ENCODE measurements around the gene CSGALNACT2. TPM values are rescaled to one million over a fixed set of nuclear protein-coding genes. Genes with fewer than 3 reads are reported as not detected.
A peak's percentile ranks its signal among the peaks of the same experiment; 100 is the strongest.

CSGALNACT2 gene
- total and polyA plus RNA-seq, 2 of the 13 experiments (the other 11 are each of a cell fraction or from before 2014, with no cell fraction given), result 3.3 to 7.1 TPM

DNA sequence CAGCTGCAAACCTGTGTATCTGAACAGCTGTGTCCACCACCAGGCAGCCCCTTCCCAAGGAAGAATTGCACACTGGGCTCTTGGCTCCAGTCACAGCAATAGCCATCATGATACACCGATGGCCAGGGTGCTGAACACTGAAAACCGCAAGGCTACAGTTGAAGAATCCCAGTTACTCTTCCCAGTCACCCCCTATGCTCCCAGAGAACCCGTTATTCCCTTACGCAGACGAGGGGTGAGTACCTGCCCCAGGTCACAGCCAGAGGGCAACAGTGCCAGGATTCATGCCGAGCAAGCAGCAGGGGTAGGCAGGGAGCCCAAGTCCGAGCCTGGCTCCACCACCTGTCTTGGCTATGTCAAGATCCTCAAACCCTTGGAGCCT is 70.8 kb downstream of the CSGALNACT2 start:
- no peak for TF ChIP-seq DPF2 (CRISPR knock-in tag; IDR thresholded peaks at IDR 0.05; ENCODE audit: borderline replicate concordance, low read depth)
- TF ChIP-seq ZNF629 (CRISPR knock-in tag; conservative IDR thresholded peaks at IDR 0.05), result peak; percentile 38; the same call in 1 of the 2 replicates
- BruUV-seq (replicated peaks), result no TSS peak
- Histone ChIP-seq H3K9ac (ENCODE audit: insufficient read depth, low read depth, low read length) (no peak overlapping the region), H3K4me2 (ENCODE audit: low read depth, low read length) (no peak overlapping the region), H3K27me3 (ENCODE audit: control insufficient read depth in 1 of 2, insufficient read depth in 2 of 2, low read length in 2 of 2) (peaks cover 6 to 8% of the 10 kb centered on the region in 2 experiments; a peak in 3 of 5 replicates), H3K4me3 (replicated peaks in 1 of 3; ENCODE audit: insufficient read depth in 1 of 3, low read depth in 2 of 3, low read length in 3 of 3) (no peak overlapping the region), H3K36me3 (replicated peaks in 1 of 2; ENCODE audit: control insufficient read depth in 1 of 2, insufficient read depth in 2 of 2, low read length in 2 of 2) (no peaks in the 10 kb centered on the region), H3K9me3 (ENCODE audit: low read length) (no peaks in the 10 kb centered on the region), H3K27ac (ENCODE audit: extremely low read length, insufficient read depth, low read length) (no peak overlapping the region), H4K20me1 (ENCODE audit: insufficient read depth, low read length) (no peaks in the 10 kb centered on the region), H3K4me1 (ENCODE audit: insufficient read depth, low read length) (no peaks in the 10 kb centered on the region), H3K79me2 (ENCODE audit: insufficient read depth, low read length) (no peaks in the 10 kb centered on the region), H2AFZ (ENCODE audit: low read length) (no peak overlapping the region)
- ChIA-PET CTCF (ENCODE audit: low intra/inter-chr PET ratio, low total read pairs) (no interaction called here), POLR2A (no interaction called here)
- intact Hi-C loops (cut with micrococcal nuclease; ENCODE audit: unreplicated experiment) (no loop called here), in situ Hi-C loops (cut with HindIII; ENCODE audit: extremely low pct_ligation_motif_present, low pct_unique_long_range_greater_than_20kb) (no loop called here)
- no peak for FAIRE-seq
- no peak for ATAC-seq
- no peak for DNase-seq (ENCODE audit: low spot score)
- 39% methylated on average over 5 of the region's 7 CpGs for WGBS (ENCODE audit: low lambda C conversion rate)

DNA sequence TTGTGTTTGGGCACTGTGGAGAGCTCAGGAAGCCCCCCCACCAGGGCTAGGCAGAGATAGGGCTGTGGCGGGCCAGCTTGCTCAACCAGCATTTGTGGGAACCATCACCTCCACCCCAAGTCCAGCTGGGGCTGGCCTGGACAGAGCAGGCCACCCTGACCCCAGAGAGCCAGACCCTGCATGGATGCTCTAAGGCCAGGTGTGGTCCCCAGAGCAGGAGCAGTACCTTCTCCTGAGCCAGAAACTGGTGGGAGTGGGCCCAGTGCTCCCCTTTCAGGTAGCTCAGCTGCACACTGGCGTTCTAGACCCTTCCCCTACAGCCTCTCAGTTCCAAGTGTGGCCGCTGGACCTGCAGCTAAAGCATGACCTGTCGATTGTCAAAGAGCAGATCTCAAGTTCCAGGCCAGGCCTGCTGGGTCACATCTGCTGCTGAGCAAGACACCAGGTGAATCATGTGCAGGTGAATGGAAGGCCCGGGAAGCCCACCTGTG is 71.5 kb downstream of the CSGALNACT2 start:
- H3K4me3 ChIP-seq (replicated peaks in 1 of 3; ENCODE audit: insufficient read depth in 1 of 3, low read depth in 2 of 3, low read length in 3 of 3), result no peak overlapping the region
- H3K36me3 ChIP-seq (replicated peaks in 1 of 2; ENCODE audit: control insufficient read depth in 1 of 2, insufficient read depth in 2 of 2, low read length in 2 of 2), result no peaks in the 10 kb centered on the region
- H4K20me1 ChIP-seq (ENCODE audit: insufficient read depth, low read length), result no peaks in the 10 kb centered on the region
- no peak for TF ChIP-seq CBX2 (IDR thresholded peaks at IDR 0.05; ENCODE audit: low read depth, low read length)
- no peak for TF ChIP-seq CBX2 (CRISPR knock-in tag; IDR thresholded peaks at IDR 0.05; ENCODE audit: low read depth)
- no peak for TF ChIP-seq ZNF343 (CRISPR knock-in tag; IDR thresholded peaks at IDR 0.05)
- no peaks in the 10 kb centered on the region for H3K9me3 ChIP-seq (ENCODE audit: low read length)
- no peak overlapping the region for H3K9ac ChIP-seq (ENCODE audit: insufficient read depth, low read depth, low read length)
- H2AFZ ChIP-seq (ENCODE audit: low read length), result no peak overlapping the region
- DNase-seq (ENCODE audit: low spot score) (no peak), FAIRE-seq (no peak), ATAC-seq (no peak)
- no peak overlapping the region for H3K27ac ChIP-seq (ENCODE audit: extremely low read length, insufficient read depth, low read length)
- BruUV-seq (replicated peaks), result no TSS peak
- CTCF ChIA-PET (ENCODE audit: low intra/inter-chr PET ratio, low total read pairs), result no interaction called here
- H3K27me3 ChIP-seq (ENCODE audit: control insufficient read depth in 1 of 2, insufficient read depth in 2 of 2, low read length in 2 of 2), result peaks cover 7 to 13% of the 10 kb centered on the region in 2 experiments; a peak in 3 of 5 replicates
- H3K4me1 ChIP-seq (ENCODE audit: insufficient read depth, low read length), result no peaks in the 10 kb centered on the region
- WGBS (ENCODE audit: low lambda C conversion rate), result 20% methylated on average over 2 of the region's 5 CpGs
- intact Hi-C loops (cut with micrococcal nuclease; ENCODE audit: unreplicated experiment), result no loop called here
- in situ Hi-C loops (cut with HindIII; ENCODE audit: extremely low pct_ligation_motif_present, low pct_unique_long_range_greater_than_20kb), result no loop called here
- no peaks in the 10 kb centered on the region for H3K79me2 ChIP-seq (ENCODE audit: insufficient read depth, low read length)
- POLR2A ChIA-PET, result no interaction called here
- H3K4me2 ChIP-seq (ENCODE audit: low read depth, low read length), result no peak overlapping the region

Measured in HepG2 (cell line).